ENCODE measurements around the gene PARP6. TPM values are rescaled to one million over a fixed set of nuclear protein-coding genes. Genes with fewer than 3 reads are reported as not detected.
A peak's percentile ranks its signal among the peaks of the same experiment; 100 is the strongest.

PARP6 gene
- total and polyA plus RNA-seq, 3 experiments from 2014 or later, result 30.0 to 63.9 (median 59.4) TPM

DNA sequence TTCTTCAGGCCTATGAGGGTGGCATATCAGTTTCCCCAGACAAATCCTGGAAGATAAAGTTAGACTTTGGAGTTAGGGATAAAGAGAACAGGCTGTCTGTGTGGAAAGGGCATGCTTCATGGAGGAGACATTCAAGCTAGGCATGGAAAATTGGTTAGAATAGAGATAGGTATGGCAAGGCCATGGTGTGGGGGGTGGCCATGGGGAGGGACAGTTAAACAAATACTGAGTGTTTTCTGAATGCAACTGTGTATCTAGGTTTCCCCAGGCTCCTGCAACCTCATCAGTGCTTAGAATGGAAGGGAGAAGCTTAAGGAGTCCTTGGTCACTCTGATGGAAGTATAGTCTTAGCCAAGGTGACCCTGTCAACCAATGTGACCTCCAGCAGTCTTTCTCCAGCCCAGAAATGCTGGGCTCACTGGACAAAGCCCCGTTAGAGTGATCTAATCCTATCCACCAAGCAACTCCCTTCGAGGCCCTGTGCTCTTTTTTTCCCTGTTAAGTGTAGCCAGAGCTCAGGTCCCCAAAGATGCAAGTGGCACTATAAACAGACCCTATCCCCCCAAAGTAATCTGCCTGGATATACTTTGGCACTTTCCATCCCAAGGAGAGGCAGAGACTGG, 35.9 kb downstream of the PARP6 start:
- ChIA-PET CTCF (interaction anchor here (1.9 kb wide), 1 partner anchor 10 kb away, joined by 10 read pairs; no protein-coding TSS in a partner anchor), POLR2A (no interaction called here)
- Histone ChIP-seq H3K36me3 (ENCODE audit: insufficient read depth, low read length) (no peaks in the 10 kb centered on the region), H3K4me1 (ENCODE audit: insufficient read depth, low read length) (peaks cover 21% of the 10 kb centered on the region), H3K9me3 (ENCODE audit: low read length) (no peaks in the 10 kb centered on the region), H3K4me3 (ENCODE audit: low read length) (no peak overlapping the region), H3K27me3 (ENCODE audit: insufficient read depth, low read length, poor library complexity, severe bottlenecking) (no peaks in the 10 kb centered on the region), H3K27ac (ENCODE audit: low read depth, low read length) (peak overlapping the region; percentile 64)
- H3K27me3 Mint-ChIP-seq, result peaks cover 0 to 1% of the 10 kb centered on the region in 2 donors
- H3K36me3 Mint-ChIP-seq, result peaks cover 0 to 18% (median 3%) of the 10 kb centered on the region in 3 donors
- H3K9me3 Mint-ChIP-seq, result no peaks in the 10 kb centered on the region
- H3K4me1 Mint-ChIP-seq, result peaks cover 29 to 35% (median 34%) of the 10 kb centered on the region in 3 donors
- H3K27ac Mint-ChIP-seq, result peak overlapping the region in 6 of 8 donors; percentile 38 to 96 (median 76)
- DNase-seq, result no peak
- H3K4me3 Mint-ChIP-seq, result no peak overlapping the region

DNA sequence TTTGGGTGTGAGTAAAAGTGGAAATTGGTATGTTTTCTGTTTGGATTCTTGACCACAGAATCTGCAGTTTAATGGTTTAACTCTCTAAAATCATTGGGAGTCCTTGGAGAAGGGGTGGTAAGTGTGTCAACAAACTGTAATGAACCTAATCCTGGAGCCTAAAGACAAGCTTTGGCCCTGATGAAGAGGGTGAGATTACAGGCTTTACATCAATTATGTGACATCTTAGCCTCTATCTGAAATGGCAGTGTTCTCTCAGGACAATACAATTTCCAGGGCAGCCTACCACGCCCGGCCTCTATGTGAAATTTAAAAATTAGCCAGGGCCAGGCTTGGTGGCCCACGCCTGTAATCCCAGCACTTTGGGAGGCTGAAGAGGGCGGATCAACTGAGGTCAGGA, 37.1 kb downstream of the PARP6 start:
- Mint-ChIP-seq H3K36me3 (peaks cover 0 to 12% (median under 1%) of the 10 kb centered on the region in 3 donors), H3K4me1 (peaks cover 29 to 35% (median 34%) of the 10 kb centered on the region in 3 donors), H3K4me3 (no peak overlapping the region), H3K9me3 (no peaks in the 10 kb centered on the region), H3K27ac (peak overlapping the region in 1 of 8 donors; percentile 64), H3K27me3 (peaks cover 0 to 1% of the 10 kb centered on the region in 2 donors)
- Histone ChIP-seq H3K4me1 (ENCODE audit: insufficient read depth, low read length) (peaks cover 21% of the 10 kb centered on the region), H3K36me3 (ENCODE audit: insufficient read depth, low read length) (no peaks in the 10 kb centered on the region), H3K9me3 (ENCODE audit: low read length) (no peaks in the 10 kb centered on the region), H3K27ac (ENCODE audit: low read depth, low read length) (no peak overlapping the region), H3K4me3 (ENCODE audit: low read length) (no peak overlapping the region), H3K27me3 (ENCODE audit: insufficient read depth, low read length, poor library complexity, severe bottlenecking) (no peaks in the 10 kb centered on the region)
- CTCF ChIA-PET, result interaction anchor here (1.9 kb wide), 1 partner anchor 9 kb away, joined by 10 read pairs; no protein-coding TSS in a partner anchor
- no peak for DNase-seq
- POLR2A ChIA-PET, result interaction anchor here (0.6 kb wide), 1 partner anchor 11 kb away, joined by 6 read pairs; no protein-coding TSS in a partner anchor

DNA sequence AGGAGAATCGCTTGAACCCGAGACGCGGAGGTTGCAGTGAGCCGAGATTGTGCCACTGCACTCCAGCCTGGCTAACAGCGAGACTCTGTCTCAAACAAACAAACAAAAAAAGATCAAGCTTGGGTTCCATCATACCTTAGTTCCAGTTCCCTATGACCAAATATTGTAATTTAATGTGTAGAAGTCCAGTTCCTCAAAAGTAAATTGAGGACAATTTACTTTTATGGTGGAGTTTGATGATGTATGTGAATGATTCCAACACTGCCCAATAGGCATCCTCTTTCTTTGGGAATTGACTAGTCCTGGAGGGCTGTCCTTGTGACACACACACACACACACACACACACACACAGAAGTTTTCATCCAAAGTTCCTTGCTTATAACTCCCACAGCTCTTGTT, 38.6 kb downstream of the PARP6 start:
- no peak for DNase-seq
- H3K27me3 ChIP-seq (ENCODE audit: insufficient read depth, low read length, poor library complexity, severe bottlenecking), result no peaks in the 10 kb centered on the region
- Mint-ChIP-seq H3K4me1 (peaks cover 36 to 44% (median 43%) of the 10 kb centered on the region in 3 donors), H3K36me3 (peaks cover 0 to 12% (median 0%) of the 10 kb centered on the region in 3 donors), H3K27ac (peak overlapping the region in 4 of 8 donors; percentile 33 to 90 (median 64)), H3K27me3 (peaks cover 0 to 1% of the 10 kb centered on the region in 2 donors), H3K4me3 (peak overlapping the region in 1 of 7 donors; percentile 78), H3K9me3 (no peaks in the 10 kb centered on the region)
- CTCF ChIA-PET, result no interaction called here
- POLR2A ChIA-PET, result no interaction called here
- H3K4me1 ChIP-seq (ENCODE audit: insufficient read depth, low read length), result peaks cover 28% of the 10 kb centered on the region
- no peaks in the 10 kb centered on the region for H3K36me3 ChIP-seq (ENCODE audit: insufficient read depth, low read length)
- no peak overlapping the region for H3K4me3 ChIP-seq (ENCODE audit: low read length)
- H3K9me3 ChIP-seq (ENCODE audit: low read length), result no peaks in the 10 kb centered on the region
- H3K27ac ChIP-seq (ENCODE audit: low read depth, low read length), result no peak overlapping the region

GRCh38 chr15:72231833-72232478, 40.4 kb downstream of the PARP6 start:
- ChIA-PET CTCF (interaction anchor here (1.0 to 1.9 kb wide), 4 partner anchors 10 to 43 kb away, joined by 3 to 9 read pairs (median 4); no protein-coding TSS in a partner anchor), POLR2A (interaction anchor here (0.7 to 2.6 kb wide), 6 partner anchors 10 to 243 kb away, joined by 3 to 9 read pairs (median 3); partner anchors contain the start of genes ARIH1 and HEXA)
- Mint-ChIP-seq H3K27me3 (peaks cover 0 to 1% of the 10 kb centered on the region in 2 donors), H3K9me3 (no peaks in the 10 kb centered on the region), H3K4me3 (peak overlapping the region; percentile 95 to 99 (median 98)), H3K36me3 (peaks cover 0 to 12% (median 0%) of the 10 kb centered on the region in 3 donors), H3K4me1 (peaks cover 44 to 53% (median 49%) of the 10 kb centered on the region in 3 donors), H3K27ac (peak overlapping the region; percentile 90 to 98 (median 96))
- DNase-seq, result peak; percentile 36 to 73 (median 64)
- H3K4me3 ChIP-seq (ENCODE audit: low read length), result peak overlapping the region; percentile 63
- H3K27ac ChIP-seq (ENCODE audit: low read depth, low read length), result peak overlapping the region; percentile 86
- H3K27me3 ChIP-seq (ENCODE audit: insufficient read depth, low read length, poor library complexity, severe bottlenecking), result no peaks in the 10 kb centered on the region
- H3K4me1 ChIP-seq (ENCODE audit: insufficient read depth, low read length), result peaks cover 40% of the 10 kb centered on the region
- no peaks in the 10 kb centered on the region for H3K9me3 ChIP-seq (ENCODE audit: low read length)
- no peaks in the 10 kb centered on the region for H3K36me3 ChIP-seq (ENCODE audit: insufficient read depth, low read length)

DNA sequence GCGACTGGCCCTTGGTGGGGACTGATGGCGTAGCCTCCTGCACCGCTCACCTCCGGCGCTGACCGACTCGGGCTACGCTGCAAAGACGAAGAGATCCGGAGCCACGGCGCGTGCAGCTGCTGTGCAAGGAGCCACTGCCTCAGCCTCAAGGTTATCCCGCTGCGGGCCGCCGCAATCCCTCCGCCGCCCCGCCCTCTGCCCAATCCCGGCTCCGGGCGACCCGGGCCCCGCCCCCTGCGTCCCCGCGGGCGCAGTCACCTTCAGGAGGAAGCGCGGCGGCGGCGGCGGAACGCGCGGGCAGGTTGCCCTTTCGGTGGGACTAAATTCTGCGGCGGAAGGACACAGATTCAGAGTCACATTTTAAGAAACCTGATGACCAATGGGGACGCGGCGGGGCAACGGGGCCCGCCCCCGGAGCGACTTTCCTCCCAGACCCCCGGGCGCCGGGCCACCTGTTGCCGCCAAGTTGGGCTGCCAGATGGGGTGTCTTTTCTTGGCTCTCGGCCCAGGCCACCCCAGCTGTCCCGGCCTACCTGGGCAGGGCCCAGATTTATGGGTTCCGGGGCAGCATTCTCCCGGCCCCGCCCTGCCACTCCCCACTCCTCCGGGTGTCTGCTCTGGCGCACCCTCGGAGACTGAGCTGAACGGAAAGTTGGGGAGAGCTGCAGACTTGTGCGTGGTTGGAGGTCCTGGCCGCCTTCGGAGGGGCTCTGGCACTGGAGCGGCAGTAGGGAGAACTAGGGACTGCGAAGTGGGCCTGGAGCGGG, 41.1 kb downstream of the PARP6 start, which contains the start of gene PKM:
Gene PKM, minus strand, starts transcription at position 125 of the 767 bp plus-strand sequence. CDS start 12,093 bp downstream, outside the sequence.
- peaks cover 0 to 1% of the 10 kb centered on the region in 2 donors for H3K27me3 Mint-ChIP-seq

DNA sequence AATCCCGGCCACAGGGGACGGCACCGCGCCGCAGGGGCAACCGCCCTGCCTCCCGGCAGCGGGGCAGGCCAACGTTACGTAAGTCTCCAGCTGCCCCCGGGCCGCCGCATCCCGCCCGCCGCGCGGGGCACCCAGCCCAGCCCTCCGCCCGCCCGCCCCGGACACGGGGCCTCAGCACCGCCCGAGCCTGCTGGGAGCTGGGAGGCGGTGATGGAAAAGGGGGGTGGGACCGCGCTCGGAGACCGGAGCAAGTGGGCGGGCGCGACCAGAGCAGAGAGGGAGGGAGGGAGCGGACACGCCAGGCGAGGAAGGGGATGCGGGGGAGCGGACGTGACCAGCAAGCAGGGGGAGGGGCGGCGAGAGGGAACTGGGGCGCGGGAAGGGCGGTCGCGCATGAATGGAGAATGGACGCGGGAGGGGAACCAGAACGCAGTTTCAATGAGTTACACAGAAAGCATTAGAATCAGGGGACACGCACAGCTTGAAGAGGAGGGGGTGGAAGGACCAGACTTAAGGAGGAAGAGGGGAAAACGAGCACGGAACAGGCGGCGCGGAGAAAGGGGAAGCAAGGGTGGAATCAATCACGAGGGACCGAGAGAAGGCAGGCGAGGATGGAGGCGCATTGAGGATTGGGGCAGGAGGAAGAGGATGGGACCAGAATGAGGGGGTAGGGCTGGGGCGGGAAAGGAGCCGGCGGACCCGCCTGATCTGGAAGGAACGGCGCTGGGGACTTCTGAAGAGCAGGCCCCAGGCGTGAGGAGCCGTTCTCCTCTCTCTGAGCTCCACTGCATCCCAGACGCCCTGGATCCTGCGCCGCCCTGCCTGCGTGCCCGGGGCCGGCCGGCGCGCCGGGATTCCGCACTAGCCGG, 41.9 kb downstream of the PARP6 start:
- no peaks in the 10 kb centered on the region for H3K36me3 ChIP-seq (ENCODE audit: insufficient read depth, low read length)
- peak; percentile 47 to 76 (median 52) for DNase-seq
- Mint-ChIP-seq H3K4me1 (peaks cover 52 to 58% (median 54%) of the 10 kb centered on the region in 3 donors), H3K27me3 (peaks cover 0 to 1% of the 10 kb centered on the region in 2 donors), H3K9me3 (no peaks in the 10 kb centered on the region), H3K4me3 (peak overlapping the region; percentile 95 to 99 (median 98)), H3K36me3 (peaks cover 0 to 16% (median 0%) of the 10 kb centered on the region in 3 donors), H3K27ac (peak overlapping the region; percentile 89 to 100 (median 96))
- H3K9me3 ChIP-seq (ENCODE audit: low read length), result no peaks in the 10 kb centered on the region
- H3K4me1 ChIP-seq (ENCODE audit: insufficient read depth, low read length), result peaks cover 51% of the 10 kb centered on the region
- no peaks in the 10 kb centered on the region for H3K27me3 ChIP-seq (ENCODE audit: insufficient read depth, low read length, poor library complexity, severe bottlenecking)
- ChIA-PET CTCF (interaction anchor here (0.9 to 5.0 kb wide), 4 partner anchors 12 to 43 kb away, joined by 3 to 51 read pairs (median 8); partner anchors contain the start of gene GRAMD2A), POLR2A (interaction anchor here (0.5 to 2.6 kb wide), 4 partner anchors 11 to 232 kb away, joined by 3 to 9 read pairs (median 5); partner anchors contain the start of gene HEXA)
- peak overlapping the region; percentile 63 for H3K4me3 ChIP-seq (ENCODE audit: low read length)
- H3K27ac ChIP-seq (ENCODE audit: low read depth, low read length), result peak overlapping the region; percentile 86

More for the DNA sequence above, 41.1 kb downstream of the PARP6 start, which contains the start of gene PKM:
- ChIA-PET CTCF (interaction anchor here (0.9 to 5.0 kb wide), 7 partner anchors 11 to 43 kb away, joined by 3 to 51 read pairs (median 4); partner anchors contain the start of gene GRAMD2A), POLR2A (interaction anchor here (0.7 to 2.6 kb wide), 6 partner anchors 9 to 145 kb away, joined by 3 to 9 read pairs (median 4); partner anchors contain the start of gene HEXA)
- H3K4me3 ChIP-seq (ENCODE audit: low read length), result peak within 1 kb of the TSS; percentile 63
- H3K27me3 ChIP-seq (ENCODE audit: insufficient read depth, low read length, poor library complexity, severe bottlenecking), result no peaks in the 10 kb centered on the region
- peak; percentile 81 to 91 (median 87) for DNase-seq
- Mint-ChIP-seq H3K36me3 (peaks cover 0 to 12% (median 0%) of the 10 kb centered on the region in 3 donors), H3K4me3 (peak within 1 kb of the TSS; percentile 95 to 99 (median 98)), H3K4me1 (peaks cover 45 to 52% (median 48%) of the 10 kb centered on the region in 3 donors), H3K27ac (peak within 1 kb of the TSS; percentile 90 to 100 (median 96)), H3K9me3 (no peaks in the 10 kb centered on the region)
- no peaks in the 10 kb centered on the region for H3K36me3 ChIP-seq (ENCODE audit: insufficient read depth, low read length)
- peak within 1 kb of the TSS; percentile 86 for H3K27ac ChIP-seq (ENCODE audit: low read depth, low read length)
- no peaks in the 10 kb centered on the region for H3K9me3 ChIP-seq (ENCODE audit: low read length)
- peaks cover 43% of the 10 kb centered on the region for H3K4me1 ChIP-seq (ENCODE audit: insufficient read depth, low read length)
